ENCODE measurements around the gene CFAP46. TPM values are rescaled to one million over a fixed set of nuclear protein-coding genes. Genes with fewer than 3 reads are reported as not detected.
"Not testable (repeated sequence)": the region's sequence is repeated elsewhere in the genome, so short reads cannot be mapped to it uniquely, and the experiment has no call there.

The CFAP46 gene
- total RNA-seq, 1 experiment from 2014 or later: 3.3 TPM

GRCh38 chr10:132924046-132924952, 18.1 kb downstream of the CFAP46 start (continued):
- no peak for TF ChIP-seq CREM (CRISPR knock-in tag; IDR thresholded peaks at IDR 0.05)
- no peak for TF ChIP-seq ZSCAN18 (CRISPR knock-in tag; IDR thresholded peaks at IDR 0.05)
- no peak for TF ChIP-seq EMX1 (CRISPR knock-in tag; IDR thresholded peaks at IDR 0.05)
- no peak for TF ChIP-seq ZMAT4 (CRISPR knock-in tag; IDR thresholded peaks at IDR 0.05)
- no peak for TF ChIP-seq GRHL2 (CRISPR knock-in tag; IDR thresholded peaks at IDR 0.05; ENCODE audit: insufficient replicate concordance, severe bottlenecking)
- TF ChIP-seq JAZF1 (CRISPR knock-in tag; IDR thresholded peaks at IDR 0.05): no peak
- TF ChIP-seq TCF7 (CRISPR knock-in tag; IDR thresholded peaks at IDR 0.05; ENCODE audit: low read depth): no peak
- TF ChIP-seq TP53 (CRISPR knock-in tag; IDR thresholded peaks at IDR 0.05): no peak
- TF ChIP-seq CBFB (CRISPR knock-in tag; IDR thresholded peaks at IDR 0.05; ENCODE audit: low read depth): no peak
- TF ChIP-seq, protein P1, sequence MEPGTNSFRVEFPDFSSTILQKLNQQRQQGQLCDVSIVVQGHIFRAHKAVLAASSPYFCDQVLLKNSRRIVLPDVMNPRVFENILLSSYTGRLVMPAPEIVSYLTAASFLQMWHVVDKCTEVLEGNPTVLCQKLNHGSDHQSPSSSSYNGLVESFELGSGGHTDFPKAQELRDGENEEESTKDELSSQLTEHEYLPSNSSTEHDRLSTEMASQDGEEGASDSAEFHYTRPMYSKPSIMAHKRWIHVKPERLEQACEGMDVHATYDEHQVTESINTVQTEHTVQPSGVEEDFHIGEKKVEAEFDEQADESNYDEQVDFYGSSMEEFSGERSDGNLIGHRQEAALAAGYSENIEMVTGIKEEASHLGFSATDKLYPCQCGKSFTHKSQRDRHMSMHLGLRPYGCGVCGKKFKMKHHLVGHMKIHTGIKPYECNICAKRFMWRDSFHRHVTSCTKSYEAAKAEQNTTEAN (CRISPR knock-in tag; IDR thresholded peaks at IDR 0.05): no peak
- TF ChIP-seq TEAD1 (CRISPR knock-in tag; IDR thresholded peaks at IDR 0.05): no peak
- no peak for TF ChIP-seq ZNF121 (CRISPR knock-in tag; IDR thresholded peaks at IDR 0.05)
- TF ChIP-seq FOXJ3 (CRISPR knock-in tag; IDR thresholded peaks at IDR 0.05; ENCODE audit: borderline replicate concordance): no peak

GRCh38 chr10:132923384-132923783, 19.0 kb downstream of the CFAP46 start:
- CTCF ChIA-PET; H3K9me3 Mint-ChIP-seq; H3K4me1 Mint-ChIP-seq; H3K4me3 Mint-ChIP-seq; POLR2A ChIA-PET; H3K36me3 Mint-ChIP-seq; H3K27me3 Mint-ChIP-seq (ENCODE audit: low read depth); DNase-seq (ENCODE audit: low spot score); ATAC-seq: not testable (repeated sequence)
- H3K27ac Mint-ChIP-seq: peak overlapping the region; percentile 45; the same call in 1 of the 2 replicates

DNA sequence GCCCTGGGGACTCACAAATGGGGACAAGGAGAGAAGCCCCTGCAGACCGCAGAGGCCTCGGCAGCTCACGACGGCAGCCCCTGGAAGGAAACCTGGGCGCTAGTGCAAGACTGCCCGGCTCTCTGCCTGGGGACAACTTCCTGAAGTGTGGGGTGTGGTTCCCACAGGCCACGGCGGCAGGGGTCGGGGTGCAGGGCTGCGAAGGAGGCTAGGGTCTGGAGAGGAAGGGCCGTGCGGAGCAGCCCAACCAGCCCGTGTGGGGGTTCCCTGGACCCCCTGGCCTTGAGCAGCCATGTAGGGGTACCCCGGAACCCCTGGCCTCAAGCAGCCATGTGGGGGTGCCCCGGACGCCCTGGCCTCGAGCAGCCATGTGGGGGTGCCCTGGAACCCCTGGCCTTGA, 19.5 kb downstream of the CFAP46 start:
- ChIA-PET CTCF (no interaction called here), POLR2A (no interaction called here)
- Mint-ChIP-seq H3K36me3 (no peaks in the 10 kb centered on the region), H3K27me3 (ENCODE audit: low read depth) (no peaks in the 10 kb centered on the region), H3K27ac (no peak overlapping the region), H3K4me3 (no peak overlapping the region), H3K4me1 (no peaks in the 10 kb centered on the region), H3K9me3 (no peaks in the 10 kb centered on the region)
- ATAC-seq (no peak), DNase-seq (ENCODE audit: low spot score) (no peak)
- TF ChIP-seq, protein P2, sequence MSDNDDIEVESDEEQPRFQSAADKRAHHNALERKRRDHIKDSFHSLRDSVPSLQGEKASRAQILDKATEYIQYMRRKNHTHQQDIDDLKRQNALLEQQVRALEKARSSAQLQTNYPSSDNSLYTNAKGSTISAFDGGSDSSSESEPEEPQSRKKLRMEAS (CRISPR knock-in tag; IDR thresholded peaks at IDR 0.05): no peak
- TF ChIP-seq, protein P3, sequence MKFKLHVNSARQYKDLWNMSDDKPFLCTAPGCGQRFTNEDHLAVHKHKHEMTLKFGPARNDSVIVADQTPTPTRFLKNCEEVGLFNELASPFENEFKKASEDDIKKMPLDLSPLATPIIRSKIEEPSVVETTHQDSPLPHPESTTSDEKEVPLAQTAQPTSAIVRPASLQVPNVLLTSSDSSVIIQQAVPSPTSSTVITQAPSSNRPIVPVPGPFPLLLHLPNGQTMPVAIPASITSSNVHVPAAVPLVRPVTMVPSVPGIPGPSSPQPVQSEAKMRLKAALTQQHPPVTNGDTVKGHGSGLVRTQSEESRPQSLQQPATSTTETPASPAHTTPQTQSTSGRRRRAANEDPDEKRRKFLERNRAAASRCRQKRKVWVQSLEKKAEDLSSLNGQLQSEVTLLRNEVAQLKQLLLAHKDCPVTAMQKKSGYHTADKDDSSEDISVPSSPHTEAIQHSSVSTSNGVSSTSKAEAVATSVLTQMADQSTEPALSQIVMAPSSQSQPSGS (CRISPR knock-in tag; IDR thresholded peaks at IDR 0.05; ENCODE audit: borderline replicate concordance, low read depth): no peak
- TF ChIP-seq, protein P4, sequence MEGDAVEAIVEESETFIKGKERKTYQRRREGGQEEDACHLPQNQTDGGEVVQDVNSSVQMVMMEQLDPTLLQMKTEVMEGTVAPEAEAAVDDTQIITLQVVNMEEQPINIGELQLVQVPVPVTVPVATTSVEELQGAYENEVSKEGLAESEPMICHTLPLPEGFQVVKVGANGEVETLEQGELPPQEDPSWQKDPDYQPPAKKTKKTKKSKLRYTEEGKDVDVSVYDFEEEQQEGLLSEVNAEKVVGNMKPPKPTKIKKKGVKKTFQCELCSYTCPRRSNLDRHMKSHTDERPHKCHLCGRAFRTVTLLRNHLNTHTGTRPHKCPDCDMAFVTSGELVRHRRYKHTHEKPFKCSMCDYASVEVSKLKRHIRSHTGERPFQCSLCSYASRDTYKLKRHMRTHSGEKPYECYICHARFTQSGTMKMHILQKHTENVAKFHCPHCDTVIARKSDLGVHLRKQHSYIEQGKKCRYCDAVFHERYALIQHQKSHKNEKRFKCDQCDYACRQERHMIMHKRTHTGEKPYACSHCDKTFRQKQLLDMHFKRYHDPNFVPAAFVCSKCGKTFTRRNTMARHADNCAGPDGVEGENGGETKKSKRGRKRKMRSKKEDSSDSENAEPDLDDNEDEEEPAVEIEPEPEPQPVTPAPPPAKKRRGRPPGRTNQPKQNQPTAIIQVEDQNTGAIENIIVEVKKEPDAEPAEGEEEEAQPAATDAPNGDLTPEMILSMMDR (IDR thresholded peaks at IDR 0.05): no peak
- TF ChIP-seq ESRRA (CRISPR knock-in tag; IDR thresholded peaks at IDR 0.05; ENCODE audit: borderline replicate concordance): no peak
- no peak for TF ChIP-seq NFATC4 (CRISPR knock-in tag; IDR thresholded peaks at IDR 0.05)
- no peak for TF ChIP-seq ZNF219 (CRISPR knock-in tag; IDR thresholded peaks at IDR 0.05; ENCODE audit: borderline replicate concordance)
- TF ChIP-seq SMAD3 (CRISPR knock-in tag; IDR thresholded peaks at IDR 0.05; ENCODE audit: borderline replicate concordance): no peak
- TF ChIP-seq NR2C2 (CRISPR knock-in tag; IDR thresholded peaks at IDR 0.05): no peak
- TF ChIP-seq GTF2I (CRISPR knock-in tag; conservative IDR thresholded peaks at IDR 0.05): no peak
- no peak for TF ChIP-seq FOXJ3 (CRISPR knock-in tag; IDR thresholded peaks at IDR 0.05; ENCODE audit: borderline replicate concordance)
- TF ChIP-seq ZMAT4 (CRISPR knock-in tag; IDR thresholded peaks at IDR 0.05): no peak
- TF ChIP-seq ZSCAN18 (CRISPR knock-in tag; IDR thresholded peaks at IDR 0.05): no peak
- no peak for TF ChIP-seq ETV6 (CRISPR knock-in tag; IDR thresholded peaks at IDR 0.05)
- TF ChIP-seq CBFB (CRISPR knock-in tag; IDR thresholded peaks at IDR 0.05; ENCODE audit: low read depth): no peak
